NAMALWA (cell line): ENCODE measurements around the gene IMPG1.

Source experiments
- DNase-seq: peaks from one replicate; pipeline ENCODE4 v3.0.0-alpha.2; 2015; ENCODE audit warnings: low spot score

Gene IMPG1

GRCh38 chr6:75893058-75893775 lies 179.2 kb downstream of the IMPG1 start:
- peak; percentile 75 for DNase-seq

GRCh38 chr6:75892384-75892783 lies 180.1 kb downstream of the IMPG1 start:
- DNase-seq = no peak

GRCh38 chr6:75884822-75885221 lies 187.6 kb downstream of the IMPG1 start:
- DNase-seq = no peak

- DNase-seq = no peak
Observed at GRCh38 chr6:75882734-75883133, 189.7 kb downstream of the IMPG1 start.

GRCh38 chr6:75880305-75880704 lies 192.2 kb downstream of the IMPG1 start:
- no peak for DNase-seq

GRCh38 chr6:75876152-75876551 lies 196.3 kb downstream of the IMPG1 start:
- no peak for DNase-seq

GRCh38 chr6:75874224-75874623 lies 198.2 kb downstream of the IMPG1 start:
- DNase-seq = no peak
